ENCODE results near the gene CHGA.

CHGA gene

DNA sequence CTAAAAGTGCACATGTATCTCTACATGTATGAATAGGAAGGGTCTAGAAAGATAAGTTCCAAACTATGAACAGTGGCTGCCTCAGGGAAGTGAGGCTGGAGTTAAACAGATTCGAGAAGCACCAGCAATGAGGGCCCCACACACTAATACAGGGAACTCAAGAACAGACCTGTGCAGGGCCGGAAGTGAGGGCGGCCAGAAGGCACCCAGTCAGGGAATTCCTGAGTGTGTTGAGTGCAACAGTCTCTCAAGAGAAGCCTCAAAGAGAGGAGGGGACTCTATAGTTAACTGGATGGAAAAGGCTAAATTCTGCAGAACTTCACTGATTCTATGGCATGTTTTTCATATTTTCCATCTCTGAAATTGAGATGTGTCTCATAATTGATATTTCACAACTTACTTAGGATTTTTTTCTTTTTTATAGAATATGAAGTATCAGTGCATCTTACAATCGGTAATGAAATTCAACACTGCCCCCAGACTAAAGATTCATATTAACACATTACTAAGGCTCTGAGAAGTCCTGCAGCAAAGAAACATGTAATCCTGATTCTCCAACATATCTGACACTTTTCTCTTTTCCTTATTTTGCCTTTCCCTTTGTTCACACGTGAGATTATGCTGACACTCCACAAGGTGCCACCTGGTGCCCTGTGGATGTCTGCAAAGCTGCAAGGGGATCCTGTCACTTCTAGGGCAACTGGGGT is 61.3 kb downstream of the CHGA start:
- no peak for DNase-seq
